HCT116 (cell line): Measurements from ENCODE around the gene STT3B. TPM values are rescaled to one million over a fixed set of nuclear protein-coding genes. Genes with fewer than 3 reads are reported as not detected.

Experiments used
- ATAC-seq: fragments of 200-7000 bp; cut with Tn5 transposase; 2 replicates; pipeline ENCODE4 v1.9.1; 2020; ENCODE audit warnings: mild to moderate bottlenecking, moderate library complexity
- BruUV-seq: library from RNA; stranded (reverse); fragments of 400-500 nt; replicated peaks from 2 replicates; lab custom pipeline; 2021; lab: Mats Ljungman, UMichigan
- CTCF ChIA-PET: fragments of 300-600 bp; sonication (Branson Sonifier 250); formaldehyde crosslinking; loops from one replicate; lab custom pipeline; 2021; ENCODE audit warnings: antibody characterized with exemption; lab: Charles Lee
- POLR2A ChIA-PET: fragments of 300-600, 350-600 bp; sonication (Branson Sonifier 250); formaldehyde crosslinking; loops from one replicate; lab custom pipeline; 2021; ENCODE audit warnings: antibody characterized with exemption; lab: Charles Lee
- RAD21 ChIA-PET, 2 experiments: fragments of 300-600 bp; sonication (Branson Sonifier 250); formaldehyde crosslinking; loops; one replicate each; lab custom pipeline; 2023; ENCODE audit warnings: low total read pairs in 2 of 2; ENCODE audit not compliant: uncharacterized antibody in 2 of 2, unreplicated experiment in 2 of 2, low non-redundant PET in 1 of 2; lab: Charles Lee
- DNase-seq: peaks from one replicate; pipeline ENCODE4 v3.0.0-alpha.2; 2010; ENCODE audit warnings: low read depth, low spot score
- H2AFZ ChIP-seq: fragments of 200-600 bp; shearing (Covaris generic), sonication (generic); 2 replicates; pipeline ENCODE4 v1.6.1; 2017; ENCODE audit warnings: low read depth, mixed run types, mixed read lengths, antibody characterized with exemption, low read length; ENCODE audit not compliant: poor library complexity, severe bottlenecking
- H3K27ac ChIP-seq: 2 replicates; pipeline ENCODE4 v1.5.1; 2012; ENCODE audit warnings: low read depth, low read length
- H3K27me3 ChIP-seq: fragments of 200-600 bp; sonication (generic); 2 replicates; pipeline ENCODE4 v1.6.1; 2016; ENCODE audit warnings: mixed run types, low read length, mixed read lengths; ENCODE audit not compliant: insufficient read depth
- H3K36me3 ChIP-seq, 2 experiments: fragments of 200-500 bp in 1 of 2; fragments of 200-600 bp in 1 of 2; sonication (Bioruptor generic) in 1 of 2; sonication (generic) in 1 of 2; 2 replicates each; pipeline versions ENCODE4 v1.5.1 to v1.6.1; 2014 to 2016; ENCODE audit warnings: low read length in 2 of 2, inconsistent platforms in 1 of 2, mixed read lengths in 1 of 2, mixed run types in 1 of 2; ENCODE audit not compliant: insufficient read depth in 2 of 2, control insufficient read depth in 1 of 2
- H3K4me1 ChIP-seq, 2 experiments: fragments of 200-600 bp in 1 of 2; sonication (generic) in 1 of 2; 2 replicates each; pipeline versions ENCODE4 v1.5.1 to v1.6.1; 2012 to 2017; ENCODE audit warnings: low read length in 2 of 2, inconsistent platforms in 1 of 2, mild to moderate bottlenecking in 1 of 2, mixed read lengths in 1 of 2, mixed run types in 1 of 2, moderate library complexity in 1 of 2; ENCODE audit not compliant: insufficient read depth in 2 of 2, control insufficient read depth in 1 of 2
- H3K4me2 ChIP-seq: fragments of 200-600 bp; sonication (generic); 2 replicates; pipeline ENCODE4 v1.6.1; 2017; ENCODE audit warnings: mixed run types, low read length, mixed read lengths
- H3K4me3 ChIP-seq, 2 experiments: fragments of 200-600 bp in 1 of 2; sonication (generic) in 1 of 2; replicated peaks in 1 of 2; 2 replicates each; pipeline ENCODE4 v1.5.1; 2011 to 2016; ENCODE audit warnings: low read length in 2 of 2, control low read depth in 1 of 2, low read depth in 1 of 2, mild to moderate bottlenecking in 1 of 2, mixed read lengths in 1 of 2, mixed run types in 1 of 2
- H3K79me2 ChIP-seq: fragments of 200-600 bp; sonication (generic); 2 replicates; pipeline ENCODE4 v1.6.1; 2017; ENCODE audit warnings: mild to moderate bottlenecking, mixed run types, low read length, moderate library complexity, mixed read lengths; ENCODE audit not compliant: insufficient read depth
- H3K9ac ChIP-seq: fragments of 200-600 bp; sonication (generic); 2 replicates; pipeline ENCODE4 v1.6.1; 2016; ENCODE audit warnings: low read length, mixed read lengths
- H3K9me2 ChIP-seq: fragments of 200-600 bp; sonication (generic), shearing (Covaris generic); 2 replicates; pipeline ENCODE4 v1.6.1; 2017; ENCODE audit warnings: mixed run types, mild to moderate bottlenecking, moderate library complexity; ENCODE audit not compliant: insufficient read depth
- H3K9me3 ChIP-seq, 2 experiments: fragments of 200-500 bp in 1 of 2; fragments of 200-600 bp in 1 of 2; sonication (Bioruptor generic) in 1 of 2; sonication (generic) in 1 of 2; 2 replicates each; pipeline ENCODE4 v1.6.1; 2014 to 2017; ENCODE audit warnings: low read length in 2 of 2, mixed read lengths in 2 of 2, inconsistent platforms in 1 of 2, low read depth in 1 of 2, mild to moderate bottlenecking in 1 of 2, mixed run types in 1 of 2, moderate library complexity in 1 of 2; ENCODE audit not compliant: control insufficient read depth in 1 of 2, insufficient read depth in 1 of 2
- H4K20me1 ChIP-seq: fragments of 200-600 bp; sonication (generic), shearing (Covaris generic); 2 replicates; pipeline ENCODE4 v1.6.1; 2017; ENCODE audit warnings: mixed run types, mild to moderate bottlenecking, moderate library complexity; ENCODE audit not compliant: insufficient read depth
- CEBPB ChIP-seq: IDR thresholded peaks from 2 replicates; pipeline ENCODE4 v1.6.1; 2012; ENCODE audit warnings: low read depth
- EZH2 ChIP-seq: fragments of 200-600 bp; sonication (generic); IDR thresholded peaks from 2 replicates; pipeline ENCODE4 v1.6.1; 2017; ENCODE audit warnings: antibody characterized with exemption, mixed run types
- EZH2phosphoT487 ChIP-seq: fragments of 200-600 bp; IDR thresholded peaks from 2 replicates; pipeline ENCODE4 v1.6.1; 2018; ENCODE audit warnings: antibody characterized with exemption, borderline replicate concordance
- JUND ChIP-seq: IDR thresholded peaks from 2 replicates; pipeline ENCODE4 v1.6.1; 2012
- MAX ChIP-seq: IDR thresholded peaks from 2 replicates; pipeline ENCODE4 v1.6.1; 2012
- POLR2A ChIP-seq: IDR thresholded peaks from 2 replicates; pipeline ENCODE4 v1.7.0; 2011; ENCODE audit warnings: borderline replicate concordance; ENCODE audit not compliant: insufficient read depth, insufficient read length; ENCODE audit errors: extremely low read depth
- RAD21 ChIP-seq: IDR thresholded peaks from 2 replicates; pipeline ENCODE4 v1.6.1; 2012; ENCODE audit warnings: low read depth, mild to moderate bottlenecking
- ZFX ChIP-seq: fragments of 450-650 bp; IDR thresholded peaks from 2 replicates; pipeline ENCODE4 v1.6.1; 2017
- ZNF274 ChIP-seq: fragments of 200-500 bp; sonication (Bioruptor generic); IDR thresholded peaks from 2 replicates; pipeline ENCODE4 v1.6.1; 2014; ENCODE audit warnings: mild to moderate bottlenecking, low read depth, low read length, inconsistent platforms
- intact Hi-C: fragments of 100-400 bp; cut with micrococcal nuclease; formaldehyde crosslinking; loops from 2 replicates; pipeline ENCODE4 v1.10.0; 2022
- total RNA-seq: library from RNA; stranded (reverse); gene quantifications from one replicate; pipeline ENCODE4 v1.2.1, GENCODE V29; 2021; ENCODE audit not compliant: unreplicated experiment
- TF ChIP-seq, protein P1 (sequence below): IDR thresholded peaks from 2 replicates; pipeline ENCODE4 v1.6.1; 2012; ENCODE audit warnings: low read depth
- TF ChIP-seq, protein P2 (sequence below): IDR thresholded peaks from 2 replicates; pipeline ENCODE4 v1.6.1; 2012

Gene STT3B
- total RNA-seq, 1 experiment from 2014 or later = 131 TPM

GRCh38 chr3:31571325-31571724 is 38.6 kb downstream of the STT3B start (continued):
- TF ChIP-seq, protein P1, sequence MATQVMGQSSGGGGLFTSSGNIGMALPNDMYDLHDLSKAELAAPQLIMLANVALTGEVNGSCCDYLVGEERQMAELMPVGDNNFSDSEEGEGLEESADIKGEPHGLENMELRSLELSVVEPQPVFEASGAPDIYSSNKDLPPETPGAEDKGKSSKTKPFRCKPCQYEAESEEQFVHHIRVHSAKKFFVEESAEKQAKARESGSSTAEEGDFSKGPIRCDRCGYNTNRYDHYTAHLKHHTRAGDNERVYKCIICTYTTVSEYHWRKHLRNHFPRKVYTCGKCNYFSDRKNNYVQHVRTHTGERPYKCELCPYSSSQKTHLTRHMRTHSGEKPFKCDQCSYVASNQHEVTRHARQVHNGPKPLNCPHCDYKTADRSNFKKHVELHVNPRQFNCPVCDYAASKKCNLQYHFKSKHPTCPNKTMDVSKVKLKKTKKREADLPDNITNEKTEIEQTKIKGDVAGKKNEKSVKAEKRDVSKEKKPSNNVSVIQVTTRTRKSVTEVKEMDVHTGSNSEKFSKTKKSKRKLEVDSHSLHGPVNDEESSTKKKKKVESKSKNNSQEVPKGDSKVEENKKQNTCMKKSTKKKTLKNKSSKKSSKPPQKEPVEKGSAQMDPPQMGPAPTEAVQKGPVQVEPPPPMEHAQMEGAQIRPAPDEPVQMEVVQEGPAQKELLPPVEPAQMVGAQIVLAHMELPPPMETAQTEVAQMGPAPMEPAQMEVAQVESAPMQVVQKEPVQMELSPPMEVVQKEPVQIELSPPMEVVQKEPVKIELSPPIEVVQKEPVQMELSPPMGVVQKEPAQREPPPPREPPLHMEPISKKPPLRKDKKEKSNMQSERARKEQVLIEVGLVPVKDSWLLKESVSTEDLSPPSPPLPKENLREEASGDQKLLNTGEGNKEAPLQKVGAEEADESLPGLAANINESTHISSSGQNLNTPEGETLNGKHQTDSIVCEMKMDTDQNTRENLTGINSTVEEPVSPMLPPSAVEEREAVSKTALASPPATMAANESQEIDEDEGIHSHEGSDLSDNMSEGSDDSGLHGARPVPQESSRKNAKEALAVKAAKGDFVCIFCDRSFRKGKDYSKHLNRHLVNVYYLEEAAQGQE = no peak
- TF ChIP-seq, protein P2, sequence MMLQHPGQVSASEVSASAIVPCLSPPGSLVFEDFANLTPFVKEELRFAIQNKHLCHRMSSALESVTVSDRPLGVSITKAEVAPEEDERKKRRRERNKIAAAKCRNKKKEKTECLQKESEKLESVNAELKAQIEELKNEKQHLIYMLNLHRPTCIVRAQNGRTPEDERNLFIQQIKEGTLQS = no peak
- TF ChIP-seq MAX (no peak), EZH2phosphoT487 (no peak), EZH2 (no peak), CEBPB (no peak)

GRCh38 chr3:31572236-31573004 is 39.7 kb downstream of the STT3B start:
- Histone ChIP-seq H3K36me3 (no peaks in the 10 kb centered on the region), H3K9ac (no peak overlapping the region), H3K4me1 (no peaks in the 10 kb centered on the region), H3K4me3 (no peak overlapping the region), H3K27me3 (no peaks in the 10 kb centered on the region), H2AFZ (no peak overlapping the region), H3K9me3 (no peaks in the 10 kb centered on the region), H3K79me2 (peaks cover 98% of the 10 kb centered on the region), H3K9me2 (no peaks in the 10 kb centered on the region), H3K4me2 (no peak overlapping the region), H3K27ac (no peak overlapping the region), H4K20me1 (peaks cover 54% of the 10 kb centered on the region)
- DNase-seq (no peak), ATAC-seq (no peak)
- no TSS peak for BruUV-seq
- intact Hi-C loops = no loop called here
- no peak for TF ChIP-seq ZNF274
- no peak for TF ChIP-seq JUND
- TF ChIP-seq RAD21 = no peak
- no peak for TF ChIP-seq ZFX
- TF ChIP-seq POLR2A = no peak
- TF ChIP-seq CEBPB = no peak
- no peak for TF ChIP-seq EZH2phosphoT487
- POLR2A ChIA-PET = no interaction called here
- CTCF ChIA-PET = no interaction called here
- RAD21 ChIA-PET = no interaction called here
